Neural progenitor cell (in vitro differentiated cells): ENCODE data around the gene EDIL3.

Experiments
- EZH2phosphoT487 ChIP-seq: fragments of 200-600 bp; sonication (generic); IDR thresholded peaks from 2 replicates; pipeline ENCODE4 v1.6.1; 2017; ENCODE audit warnings: antibody characterized with exemption
- TF ChIP-seq, protein P1 (sequence below): fragments of 200-600 bp; sonication (generic); IDR thresholded peaks from 2 replicates; pipeline ENCODE4 v1.5.1; 2017; ENCODE audit warnings: antibody characterized with exemption, mild to moderate bottlenecking

DNA sequence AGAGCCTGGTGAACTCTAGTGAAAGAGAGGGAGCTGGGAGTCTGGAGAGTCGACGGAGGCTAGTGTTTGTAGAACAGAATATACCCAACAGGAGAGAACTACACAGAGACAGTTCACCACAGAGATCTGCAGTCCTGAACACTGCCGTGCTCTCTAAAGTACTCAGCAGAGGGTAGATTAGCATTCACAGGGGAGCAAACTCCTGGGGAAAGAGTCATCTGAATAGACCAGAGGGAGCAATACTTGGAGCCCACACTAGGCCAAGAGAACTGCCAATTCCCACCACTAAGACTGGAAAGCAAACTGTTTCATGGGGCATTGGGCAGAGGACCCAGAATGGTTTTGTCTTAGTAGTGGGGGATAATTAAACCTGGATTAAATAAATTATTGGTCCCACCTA is 235.6 kb downstream of the EDIL3 start:
- TF ChIP-seq, protein P1, sequence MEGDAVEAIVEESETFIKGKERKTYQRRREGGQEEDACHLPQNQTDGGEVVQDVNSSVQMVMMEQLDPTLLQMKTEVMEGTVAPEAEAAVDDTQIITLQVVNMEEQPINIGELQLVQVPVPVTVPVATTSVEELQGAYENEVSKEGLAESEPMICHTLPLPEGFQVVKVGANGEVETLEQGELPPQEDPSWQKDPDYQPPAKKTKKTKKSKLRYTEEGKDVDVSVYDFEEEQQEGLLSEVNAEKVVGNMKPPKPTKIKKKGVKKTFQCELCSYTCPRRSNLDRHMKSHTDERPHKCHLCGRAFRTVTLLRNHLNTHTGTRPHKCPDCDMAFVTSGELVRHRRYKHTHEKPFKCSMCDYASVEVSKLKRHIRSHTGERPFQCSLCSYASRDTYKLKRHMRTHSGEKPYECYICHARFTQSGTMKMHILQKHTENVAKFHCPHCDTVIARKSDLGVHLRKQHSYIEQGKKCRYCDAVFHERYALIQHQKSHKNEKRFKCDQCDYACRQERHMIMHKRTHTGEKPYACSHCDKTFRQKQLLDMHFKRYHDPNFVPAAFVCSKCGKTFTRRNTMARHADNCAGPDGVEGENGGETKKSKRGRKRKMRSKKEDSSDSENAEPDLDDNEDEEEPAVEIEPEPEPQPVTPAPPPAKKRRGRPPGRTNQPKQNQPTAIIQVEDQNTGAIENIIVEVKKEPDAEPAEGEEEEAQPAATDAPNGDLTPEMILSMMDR: no peak
- TF ChIP-seq EZH2phosphoT487: no peak
